GM12892 (cell line): ENCODE results near the gene SLC4A8.

Experiments used
- DNase-seq: peaks from one replicate; pipeline ENCODE4 v3.0.0; 2011; ENCODE audit not compliant: insufficient read length
- FAIRE-seq: peaks from 2 replicates; lab custom pipeline; 2011; peaks lifted over from hg19 to GRCh38; lab: Jason Lieb, UNC
- POLR2A ChIP-seq: IDR thresholded peaks from 2 replicates; pipeline ENCODE4 v1.6.1; 2011; ENCODE audit warnings: low read depth, low read length, control low read depth
- POLR2AphosphoS5 ChIP-seq: IDR thresholded peaks from 2 replicates; pipeline ENCODE4 v1.6.1; 2011; ENCODE audit warnings: low read depth, low read length, control low read depth
- TAF1 ChIP-seq: IDR thresholded peaks from 2 replicates; pipeline ENCODE4 v1.6.1; 2011; ENCODE audit warnings: low read depth, mild to moderate bottlenecking, control low read depth, low read length, borderline replicate concordance

Gene SLC4A8

DNA sequence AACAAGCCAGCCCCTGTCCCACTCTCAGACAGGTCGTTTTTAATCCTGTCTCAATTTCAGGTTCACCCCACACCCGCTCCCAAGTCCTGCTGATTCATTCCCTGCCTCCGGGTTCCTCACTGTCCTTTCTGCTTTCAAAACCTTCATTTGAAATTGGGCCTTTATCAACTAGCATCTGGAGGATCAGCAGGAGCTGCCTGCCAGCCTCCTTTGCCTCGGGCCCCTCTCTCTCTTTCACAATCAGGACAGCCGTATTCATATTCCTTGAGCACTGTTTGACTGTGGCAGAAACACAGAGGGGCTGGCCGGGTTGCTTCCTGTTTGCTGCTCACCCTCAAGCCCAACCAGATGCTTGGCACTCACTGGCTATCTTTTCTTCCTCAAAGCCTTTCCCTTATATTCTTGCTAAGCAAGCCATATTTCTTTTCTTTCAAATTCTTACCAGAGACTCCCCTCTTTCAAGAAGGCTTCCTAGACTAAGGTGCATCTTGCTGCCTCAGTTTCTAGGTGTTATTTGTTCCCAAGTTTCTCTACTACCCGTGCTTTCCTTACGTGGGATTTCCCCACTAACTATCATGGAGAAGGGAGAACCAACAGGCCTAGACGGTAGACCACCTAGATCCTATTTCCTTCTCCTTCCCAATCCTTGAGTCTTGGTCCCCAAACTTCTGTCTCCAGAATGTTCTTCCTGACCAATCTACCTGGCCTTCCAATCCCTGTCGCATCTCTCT is 36.4 kb upstream of the SLC4A8 start:
- DNase-seq = no peak
- TF ChIP-seq POLR2A (no peak), TAF1 (no peak), POLR2AphosphoS5 (no peak)
- no peak for FAIRE-seq

DNA sequence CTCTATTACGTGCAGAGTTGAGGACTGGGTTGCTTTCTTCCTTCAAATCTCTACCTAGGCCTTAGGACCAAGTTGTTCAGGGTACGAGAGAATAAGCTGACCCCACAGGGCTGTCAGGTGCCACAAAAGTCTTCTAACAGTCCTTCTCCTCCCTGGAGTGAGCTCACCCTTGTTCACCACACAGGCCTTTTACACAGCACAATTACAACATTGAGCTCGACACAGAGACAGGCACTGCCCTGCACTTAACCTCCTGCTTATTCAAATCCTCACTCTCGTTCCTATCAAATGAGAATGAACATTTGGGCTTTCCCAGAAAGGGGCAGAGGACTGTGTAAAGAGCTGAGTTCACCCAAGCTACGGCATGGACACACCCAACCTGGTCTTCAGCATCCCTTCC is 35.8 kb upstream of the SLC4A8 start:
- DNase-seq (no peak), FAIRE-seq (no peak)
- TF ChIP-seq POLR2AphosphoS5 (no peak), POLR2A (no peak), TAF1 (no peak)

DNA sequence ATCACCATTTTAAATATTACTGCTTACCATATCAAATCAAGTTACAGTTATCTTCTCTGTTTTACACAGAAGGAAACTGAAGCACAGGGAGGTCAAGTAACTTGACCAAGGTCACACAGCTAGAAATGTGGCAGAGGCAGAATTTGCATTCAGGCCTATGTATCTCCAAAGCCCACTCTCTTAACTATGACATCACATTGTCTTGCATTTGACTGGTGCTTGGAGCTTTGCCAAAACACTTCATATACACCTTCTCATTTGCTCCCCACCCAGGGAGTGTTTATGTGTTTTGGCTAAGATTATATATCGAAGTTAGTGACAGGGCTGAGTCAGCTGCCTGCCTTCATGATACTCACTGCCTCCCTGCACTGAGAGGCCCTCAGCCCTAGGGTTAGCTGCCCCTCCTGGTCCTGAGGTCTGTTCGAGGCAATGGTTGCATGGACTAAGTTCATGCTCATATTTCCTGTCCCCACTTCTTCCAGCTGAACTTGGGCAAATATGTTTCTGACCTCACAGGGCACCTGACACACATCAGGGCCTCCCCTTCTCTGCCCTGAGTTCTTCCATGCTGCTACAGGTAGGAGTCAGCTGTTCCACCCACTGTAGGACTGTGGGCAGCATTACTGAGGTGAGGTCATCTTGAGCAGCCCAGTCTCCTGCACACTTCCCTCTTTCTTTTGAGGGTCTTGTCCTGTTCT is 35.2 kb upstream of the SLC4A8 start:
- FAIRE-seq = peak; percentile 80
- TF ChIP-seq POLR2A (no peak), POLR2AphosphoS5 (0 out of 2 replicates have a peak, but pooled peaks have one; percentile 19), TAF1 (no peak)
- DNase-seq = no peak

DNA sequence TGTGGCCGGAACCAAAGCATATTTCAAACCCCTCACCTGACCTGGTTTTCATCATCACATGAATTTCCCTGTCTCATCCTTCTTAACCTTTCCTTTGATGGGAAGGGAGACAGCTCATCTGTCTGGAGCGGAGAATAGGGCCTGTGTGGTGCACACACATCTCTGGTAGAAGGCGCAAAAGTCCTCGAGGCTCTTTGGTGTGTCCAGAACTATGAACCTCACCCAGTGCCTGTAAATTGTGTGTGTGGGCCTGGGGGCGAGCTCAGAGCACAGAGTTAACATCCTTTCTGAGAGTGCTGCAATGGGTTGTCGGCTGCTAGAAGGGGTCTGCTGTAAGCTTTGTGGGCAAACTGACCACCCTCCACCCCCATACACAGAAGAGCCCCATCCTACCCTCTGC is 34.2 kb upstream of the SLC4A8 start:
- FAIRE-seq = no peak
- DNase-seq = no peak
- TF ChIP-seq TAF1 (no peak), POLR2AphosphoS5 (no peak), POLR2A (no peak)

DNA sequence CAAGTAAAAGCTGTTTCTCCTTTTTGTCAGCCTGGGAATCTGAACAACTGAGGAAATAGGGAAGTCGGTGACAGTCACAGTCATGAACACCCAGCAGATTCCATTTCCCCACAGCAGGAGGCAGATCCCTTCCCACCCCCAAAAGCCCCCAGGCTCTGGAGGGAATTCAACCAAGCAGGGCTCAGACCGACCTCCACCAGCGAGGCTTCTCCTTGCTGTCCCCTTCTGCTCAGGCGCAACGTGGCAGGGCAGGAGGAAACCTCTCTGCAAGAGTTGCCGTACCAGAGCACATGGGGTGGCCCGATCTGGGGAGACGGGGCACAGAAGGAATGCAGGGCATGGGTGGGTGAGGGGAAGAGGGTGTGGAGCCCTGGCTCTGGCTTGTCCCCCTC is 33.7 kb upstream of the SLC4A8 start:
- FAIRE-seq = peak; percentile 53
- DNase-seq = no peak
- no peak for TF ChIP-seq POLR2A
- no peak for TF ChIP-seq POLR2AphosphoS5
- TF ChIP-seq TAF1 = no peak

DNA sequence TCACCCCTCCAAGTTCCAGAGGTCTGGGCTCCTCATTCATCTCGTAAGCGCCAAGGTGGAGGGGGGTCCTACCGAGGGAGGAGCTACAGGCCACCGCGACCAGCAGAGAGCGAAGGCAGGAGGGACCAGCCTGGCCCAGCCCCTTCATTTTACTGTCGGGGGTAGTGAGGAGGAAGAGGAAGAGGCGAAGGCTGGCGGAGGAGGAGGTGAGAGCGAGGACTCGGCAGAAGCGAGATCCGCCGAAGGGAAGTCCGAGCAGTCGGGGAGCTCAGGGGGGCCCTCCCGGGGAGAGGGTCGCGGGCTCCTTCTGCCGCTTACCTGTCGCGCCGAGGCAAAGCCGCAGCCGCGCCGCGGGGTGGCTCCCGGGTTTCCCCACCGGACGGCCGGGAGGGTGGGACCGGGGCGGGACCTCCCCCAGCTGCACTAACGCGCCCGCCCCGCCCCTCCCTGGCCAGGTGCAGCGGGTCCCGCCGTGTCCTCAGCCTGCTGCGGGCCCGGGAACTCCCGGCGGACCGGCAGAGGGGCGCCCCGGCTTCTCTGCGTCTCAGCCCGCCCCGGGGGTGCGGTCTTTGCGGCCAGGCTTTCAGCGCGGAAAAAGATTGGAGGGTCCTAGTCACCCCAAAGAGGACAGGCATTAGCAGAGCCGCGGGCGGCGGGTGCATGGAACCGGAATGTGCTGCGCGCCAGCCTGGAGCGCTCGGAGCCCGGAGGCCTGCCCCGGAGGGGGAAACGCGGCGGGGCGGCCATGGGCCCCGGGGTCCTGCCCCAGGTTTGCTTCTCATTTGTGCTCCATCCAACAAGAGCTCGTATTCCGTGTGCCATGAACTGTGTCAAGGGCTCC is 33.1 kb upstream of the SLC4A8 start, which contains the start of gene GALNT6:
Gene GALNT6 (minus strand): TSS at position 124 of the 841 bp plus-strand sequence. CDS start 11,625 bp downstream, outside the sequence.
- peak; percentile 40; the same call in 1 of the 2 replicates for TF ChIP-seq POLR2A
- peak; percentile 16; the same call in 1 of the 2 replicates for TF ChIP-seq POLR2AphosphoS5
- TF ChIP-seq TAF1 = no peak
- FAIRE-seq = peak; percentile 64
- peak; percentile 77 for DNase-seq

DNA sequence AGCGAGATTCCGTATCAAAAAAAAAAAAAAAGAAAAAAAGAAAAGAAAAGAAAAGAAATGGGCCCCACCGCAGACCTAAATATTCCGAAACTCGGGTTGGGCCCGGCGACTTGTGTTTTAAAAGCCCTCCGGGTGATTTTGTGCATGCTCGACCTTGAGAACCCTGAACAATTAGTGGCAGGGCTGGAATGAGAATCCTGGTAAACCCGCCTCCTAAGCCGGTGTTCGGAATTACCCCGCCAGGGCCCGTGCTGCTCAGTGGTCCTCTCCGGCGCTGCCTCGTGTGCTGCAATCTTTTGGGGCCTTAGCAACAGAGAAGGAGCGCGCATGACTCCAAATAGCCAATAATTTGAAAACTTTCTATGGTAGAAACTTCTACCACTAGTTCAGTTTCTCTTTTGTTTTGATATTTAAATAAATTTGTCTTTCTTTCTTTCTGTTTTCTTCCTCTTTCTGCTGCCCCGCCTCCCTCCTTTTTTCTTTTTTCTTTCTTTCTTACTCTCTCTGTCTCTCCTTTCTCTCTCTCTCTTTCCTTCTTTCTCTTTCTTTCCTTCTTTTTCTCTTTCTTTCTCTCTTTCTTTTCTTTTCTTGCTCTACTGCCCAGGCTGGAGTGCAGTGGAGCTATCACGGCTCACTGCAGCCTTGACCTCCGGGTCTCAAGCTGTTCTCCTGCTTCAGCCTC is 31.9 kb upstream of the SLC4A8 start:
- TF ChIP-seq POLR2A = peak; percentile 60; the same call in 1 of the 2 replicates
- TF ChIP-seq TAF1 = no peak
- no peak for TF ChIP-seq POLR2AphosphoS5
- FAIRE-seq = peak; percentile 81
- DNase-seq = peak; percentile 52

DNA sequence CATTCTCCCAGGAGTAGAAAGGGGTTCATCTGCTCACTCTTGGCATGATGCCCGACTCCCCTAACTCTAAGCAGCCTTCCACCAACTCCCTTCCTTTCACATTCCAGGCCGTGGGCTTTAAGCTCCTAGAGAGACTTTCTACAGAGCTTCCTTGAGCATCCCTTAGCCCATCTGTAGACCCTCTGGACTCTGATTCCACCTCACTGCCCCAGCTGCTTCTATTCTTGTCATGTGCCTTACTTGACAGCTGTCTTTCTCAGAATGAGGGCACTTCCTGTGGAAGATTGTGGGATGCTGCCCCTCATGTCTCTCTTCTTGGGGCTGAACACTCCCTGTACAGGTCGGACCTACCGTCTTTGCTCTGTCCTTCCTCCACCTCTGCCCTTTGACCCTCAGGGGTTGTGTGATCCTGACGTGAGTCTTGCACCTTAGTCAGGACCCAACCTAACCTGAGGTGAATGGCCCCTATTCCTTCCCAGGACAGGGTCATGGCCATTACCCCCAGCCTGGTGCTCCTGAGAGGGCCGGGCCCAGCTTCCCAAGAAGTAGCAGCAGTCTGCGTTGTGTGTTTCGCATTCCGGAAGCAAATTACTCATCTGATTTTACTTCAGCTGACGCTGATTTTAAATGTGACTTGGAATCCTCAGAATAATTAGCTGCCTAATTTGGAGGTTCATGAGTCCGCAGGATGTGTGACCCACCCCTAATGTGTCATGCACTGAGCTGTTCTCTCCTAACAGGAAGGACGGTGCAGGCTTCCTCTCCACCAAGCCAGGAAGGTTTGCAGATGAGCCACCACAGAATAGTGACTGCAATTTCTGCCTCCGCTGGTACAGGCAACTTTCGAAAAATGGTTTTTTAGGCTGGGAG is 30.7 kb upstream of the SLC4A8 start:
- no peak for DNase-seq
- TF ChIP-seq POLR2AphosphoS5 (no peak), POLR2A (no peak), TAF1 (no peak)
- no peak for FAIRE-seq

DNA sequence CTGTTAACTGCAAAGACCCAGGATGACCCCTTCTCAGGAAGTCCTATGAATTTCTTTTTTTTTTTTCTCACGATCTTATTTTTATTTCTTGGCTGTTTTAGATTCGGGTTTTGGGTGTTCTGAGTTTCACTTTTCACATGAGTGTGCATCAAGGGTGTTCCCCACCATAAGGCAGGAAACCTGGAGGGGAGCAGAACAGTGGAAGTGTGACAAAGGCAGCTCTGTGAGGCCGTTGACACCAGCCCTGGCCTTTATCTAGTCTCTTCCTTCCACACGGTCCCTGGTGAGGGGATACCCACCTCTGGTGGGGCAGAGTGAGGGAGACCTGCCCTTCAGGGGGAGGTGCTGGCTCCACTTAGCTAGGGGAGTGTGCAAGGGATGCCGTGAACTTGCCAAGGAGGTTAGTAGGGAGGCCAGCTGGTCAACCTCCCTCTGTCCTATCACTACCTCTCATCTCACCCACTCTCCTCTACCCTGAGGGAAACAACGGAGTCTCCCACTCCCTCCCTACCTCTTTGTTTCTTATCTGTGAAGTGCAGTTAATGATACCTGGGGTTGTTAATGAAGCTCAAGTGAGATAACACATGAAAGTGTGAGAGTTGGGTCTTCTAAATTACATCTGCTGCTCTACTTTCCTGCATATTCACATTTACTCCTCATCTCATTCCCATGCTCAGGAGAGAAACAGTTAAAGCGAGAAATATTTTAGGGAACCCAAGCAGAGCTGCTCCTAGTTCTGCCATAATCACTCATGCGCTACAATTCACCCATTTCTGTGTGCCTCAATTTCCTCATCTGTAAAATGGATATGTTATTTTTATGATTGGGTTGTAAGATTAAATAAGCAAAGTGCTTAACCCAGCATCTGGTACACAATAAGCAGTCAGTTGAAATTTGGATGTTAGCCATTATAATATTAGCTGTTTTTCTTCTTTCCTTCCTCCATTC is 29.1 kb upstream of the SLC4A8 start:
- DNase-seq (no peak), FAIRE-seq (peak; percentile 87)
- TF ChIP-seq TAF1 = no peak
- peak; percentile 45; the same call in 1 of the 2 replicates for TF ChIP-seq POLR2A
- TF ChIP-seq POLR2AphosphoS5 = 0 out of 2 replicates have a peak, but pooled peaks have one; percentile 45
